GM23248 (cell line): ENCODE data around the gene DAAM1. TPM values are rescaled to one million over a fixed set of nuclear protein-coding genes. Genes with fewer than 3 reads are reported as not detected.

ENCODE experiments used
- DNase-seq: peaks from one replicate; pipeline ENCODE4 v3.0.0-alpha.2; 2015
- H2AFZ ChIP-seq: fragments of 200-600 bp; sonication (generic); 2 replicates; pipeline ENCODE4 v1.6.1; 2016; ENCODE audit warnings: antibody characterized with exemption
- H3F3A ChIP-seq: fragments of 200-600 bp; sonication (generic); 2 replicates; pipeline ENCODE4 v1.6.1; 2016; ENCODE audit warnings: mild to moderate bottlenecking, antibody characterized with exemption, mixed run types; ENCODE audit not compliant: insufficient read depth
- H3K27ac ChIP-seq: fragments of 200-600 bp; sonication (generic); 2 replicates; pipeline ENCODE4 v1.5.1; 2016; ENCODE audit warnings: mild to moderate bottlenecking
- H3K27me3 ChIP-seq: fragments of 200-600 bp; sonication (generic); replicated peaks from 2 replicates; pipeline ENCODE4 v1.6.1; 2016; ENCODE audit warnings: mild to moderate bottlenecking; ENCODE audit not compliant: insufficient read depth
- H3K36me3 ChIP-seq: fragments of 200-600 bp; sonication (generic); 2 replicates; pipeline ENCODE4 v1.6.1; 2016; ENCODE audit warnings: low read depth, mild to moderate bottlenecking
- H3K4me1 ChIP-seq: fragments of 200-600 bp; sonication (generic); 2 replicates; pipeline ENCODE4 v1.6.1; 2016; ENCODE audit warnings: mild to moderate bottlenecking; ENCODE audit not compliant: insufficient read depth
- H3K4me2 ChIP-seq: fragments of 200-600 bp; sonication (generic); one replicate; pipeline ENCODE4 v1.6.1; 2016; ENCODE audit warnings: mild to moderate bottlenecking; ENCODE audit not compliant: unreplicated experiment
- H3K4me3 ChIP-seq: fragments of 200-600 bp; sonication (generic); 2 replicates; pipeline ENCODE4 v1.5.1; 2016; ENCODE audit warnings: mild to moderate bottlenecking
- H3K79me2 ChIP-seq: fragments of 200-600 bp; sonication (generic); 2 replicates; pipeline ENCODE4 v1.6.1; 2016; ENCODE audit warnings: mild to moderate bottlenecking; ENCODE audit not compliant: insufficient read depth
- H3K9ac ChIP-seq: fragments of 200-600 bp; sonication (generic); 2 replicates; pipeline ENCODE4 v1.6.1; 2016; ENCODE audit warnings: mild to moderate bottlenecking
- H3K9me2 ChIP-seq: fragments of 200-600 bp; sonication (generic); 2 replicates; pipeline ENCODE4 v1.6.1; 2016; ENCODE audit warnings: mixed run types, mild to moderate bottlenecking, moderate library complexity; ENCODE audit not compliant: insufficient read depth
- H3K9me3 ChIP-seq: fragments of 200-600 bp; sonication (generic); one replicate; pipeline ENCODE4 v1.6.1; 2017; ENCODE audit warnings: low read depth
- H4K20me1 ChIP-seq: fragments of 200-600 bp; sonication (generic); 2 replicates; pipeline ENCODE4 v1.6.0; 2016; ENCODE audit not compliant: insufficient read depth
- EZH2 ChIP-seq: fragments of 200-600 bp; sonication (generic); IDR thresholded peaks from 2 replicates; pipeline ENCODE4 v1.6.1; 2018; ENCODE audit warnings: antibody characterized with exemption, mild to moderate bottlenecking; ENCODE audit not compliant: insufficient read depth, poor library complexity, severe bottlenecking
- EZH2phosphoT487 ChIP-seq: fragments of 200-600 bp; sonication (generic); IDR thresholded peaks from 2 replicates; pipeline ENCODE4 v1.6.1; 2018; ENCODE audit warnings: antibody characterized with exemption, moderate library complexity, mild to moderate bottlenecking, low read depth; ENCODE audit not compliant: insufficient read depth
- WGBS, 2 experiments: methylation state at CpG; one replicate each; pipeline ENCODE4 v1.1.6; 2015 to 2017; ENCODE audit warnings: low lambda C conversion rate in 2 of 2, low coverage in 1 of 2; ENCODE audit errors: missing lambda C conversion rate in 2 of 2; 5-methylcytosine and 5-hydroxymethylcytosine counted together
- in situ Hi-C: fragments of 300-500 bp; cut with MboI; formaldehyde crosslinking; loops from 2 replicates; pipeline ENCODE4 v1.15.0; 2020
- polyA plus RNA-seq: library from polyadenylated mRNA; unstranded; fragments of >200 nt; fragmentation: Nextera tagmentation; extraction: Ambion mirVana; gene quantifications from 2 replicates; pipeline ENCODE4 v1.2.1, GENCODE V29; 2016
- total RNA-seq: library from RNA; depleted of rRNA; stranded (reverse); fragments of >200 nt; shearing (Covaris generic); gene quantifications from 2 replicates; pipeline ENCODE4 v1.2.3, GENCODE V29; 2014

The DAAM1 gene
- total and polyA plus RNA-seq, 2 experiments from 2014 or later = 17.4 to 17.5 TPM

DNA sequence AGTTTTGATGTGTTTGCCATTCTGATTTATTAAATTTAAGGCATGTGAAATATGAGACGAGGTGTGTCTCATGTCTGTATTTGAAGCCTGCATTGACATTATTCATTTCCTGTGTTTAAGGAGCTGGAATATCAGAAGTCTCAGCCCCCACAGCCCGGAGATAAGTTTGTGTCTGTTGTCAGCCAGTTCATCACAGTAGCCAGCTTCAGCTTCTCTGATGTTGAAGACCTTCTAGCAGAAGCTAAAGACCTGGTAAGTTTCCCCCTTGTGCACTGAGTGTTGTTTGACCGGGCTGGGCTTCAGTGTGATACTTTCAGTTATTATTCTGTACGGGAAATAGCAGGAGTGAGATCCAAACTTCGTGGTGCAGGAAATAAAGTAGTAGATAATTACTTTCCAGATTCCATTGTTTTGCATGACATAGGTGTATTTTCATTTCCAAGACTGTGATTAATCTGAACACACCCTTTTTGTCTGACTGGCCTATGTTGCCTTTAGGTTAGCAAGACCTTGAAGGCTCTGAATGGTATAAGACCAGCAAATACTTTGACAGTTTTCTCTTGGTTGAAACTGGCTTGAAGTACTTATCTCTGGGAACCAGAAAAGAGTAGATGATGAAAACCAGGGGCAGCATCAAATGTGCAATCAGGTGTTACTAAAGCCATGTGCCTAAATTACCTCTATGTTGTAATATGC lies 175.2 kb downstream of the DAAM1 start:
- peak; percentile 43 for DNase-seq
- TF ChIP-seq EZH2phosphoT487 = no peak
- no peak for TF ChIP-seq EZH2
- Histone ChIP-seq H3K9me2 (no peaks in the 10 kb centered on the region), H3F3A (peaks cover 34% of the 10 kb centered on the region), H3K4me1 (peaks cover 39% of the 10 kb centered on the region), H3K4me2 (peak overlapping the region; percentile 74), H3K36me3 (peaks cover 28% of the 10 kb centered on the region; the same call in 1 of the 2 replicates), H2AFZ (0 out of 2 replicates have a peak overlapping the region, but pooled peaks have one; percentile 8), H3K27ac (peak overlapping the region; percentile 43), H3K79me2 (no peaks in the 10 kb centered on the region), H4K20me1 (no peaks in the 10 kb centered on the region), H3K4me3 (peak overlapping the region; percentile 21), H3K27me3 (no peaks in the 10 kb centered on the region), H3K9ac (no peak overlapping the region), H3K9me3 (no peaks in the 10 kb centered on the region)
- in situ Hi-C loops = no loop called here
- 47 to 56% methylated on average over 5 of the region's 5 CpGs for WGBS, 2 experiments

DNA sequence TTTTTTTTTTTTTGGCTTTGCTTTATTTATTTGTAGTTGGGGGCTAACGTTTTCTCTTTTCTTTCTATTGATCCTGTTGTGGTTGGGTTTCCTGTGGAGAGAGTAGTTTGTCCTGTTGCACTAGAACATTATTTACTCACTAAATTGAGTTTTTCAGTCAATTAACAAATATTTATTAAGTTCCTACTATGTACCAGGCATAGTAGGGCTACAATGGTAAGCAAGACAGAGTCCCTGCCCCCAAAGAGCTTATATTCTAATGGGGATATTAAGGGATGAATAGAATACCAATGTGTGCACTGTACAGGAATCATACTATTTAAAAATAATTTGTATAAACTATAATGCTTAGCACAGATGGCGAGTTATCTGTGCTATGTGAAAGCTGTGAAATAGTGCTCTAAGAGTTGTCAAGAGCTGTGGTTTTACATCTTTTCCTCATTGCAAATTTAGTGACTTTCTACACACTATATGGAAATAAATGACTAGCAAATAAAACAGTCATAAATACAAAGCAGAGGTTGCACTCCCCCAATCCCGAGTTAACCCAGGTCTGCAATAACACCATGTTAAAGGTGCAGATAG lies 181.8 kb downstream of the DAAM1 start:
- WGBS, 2 experiments = 94 to 95% methylated on average over 3 of the region's 3 CpGs
- Histone ChIP-seq H3F3A (no peaks in the 10 kb centered on the region), H3K9me3 (no peaks in the 10 kb centered on the region)

DNA sequence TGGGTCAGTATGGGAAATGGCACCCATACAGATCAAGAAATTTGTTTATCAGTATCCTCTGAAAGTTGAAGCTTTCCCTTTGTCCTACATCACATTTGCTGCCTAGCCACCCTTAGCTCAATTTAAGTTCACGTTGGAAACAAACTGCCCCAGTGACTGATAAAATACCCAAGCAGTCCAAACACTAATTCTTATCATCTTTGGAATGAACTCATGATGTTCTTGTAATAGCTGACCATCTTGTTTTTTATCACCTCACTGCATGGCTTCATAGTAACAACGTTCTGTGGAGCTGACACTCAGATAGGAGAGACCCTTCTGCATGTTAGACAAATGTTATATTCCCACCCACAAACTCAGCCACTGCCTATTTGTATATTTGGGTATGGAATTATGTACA lies 183.3 kb downstream of the DAAM1 start:
- no peaks in the 10 kb centered on the region for H3K27me3 ChIP-seq
- no peak overlapping the region for H3K9ac ChIP-seq
- no peaks in the 10 kb centered on the region for H3F3A ChIP-seq
- no peaks in the 10 kb centered on the region for H3K4me1 ChIP-seq
- TF ChIP-seq EZH2phosphoT487 (no peak), EZH2 (no peak)
- H3K79me2 ChIP-seq = no peaks in the 10 kb centered on the region
- in situ Hi-C loops = no loop called here
- 91 to 94% methylated on average over 2 of the region's 2 CpGs for WGBS, 2 experiments
- DNase-seq = no peak
- H3K4me3 ChIP-seq = no peak overlapping the region
- H3K4me2 ChIP-seq = no peak overlapping the region
- no peaks in the 10 kb centered on the region for H3K9me2 ChIP-seq
- no peak overlapping the region for H2AFZ ChIP-seq
- no peaks in the 10 kb centered on the region for H4K20me1 ChIP-seq
- H3K36me3 ChIP-seq = peaks cover 19% of the 10 kb centered on the region; the same call in 1 of the 2 replicates
- no peak overlapping the region for H3K27ac ChIP-seq
- H3K9me3 ChIP-seq = no peaks in the 10 kb centered on the region

More for the DNA sequence above, 181.8 kb downstream of the DAAM1 start:
- Histone ChIP-seq H3K27ac (no peak overlapping the region), H3K9ac (no peak overlapping the region), H2AFZ (no peak overlapping the region), H3K4me2 (no peak overlapping the region), H3K27me3 (no peaks in the 10 kb centered on the region), H3K36me3 (peaks cover 19% of the 10 kb centered on the region; the same call in 1 of the 2 replicates), H3K9me2 (no peaks in the 10 kb centered on the region), H3K4me1 (no peaks in the 10 kb centered on the region), H3K4me3 (no peak overlapping the region), H4K20me1 (no peaks in the 10 kb centered on the region), H3K79me2 (no peaks in the 10 kb centered on the region)
- in situ Hi-C loops = no loop called here
- no peak for DNase-seq
- no peak for TF ChIP-seq EZH2phosphoT487
- no peak for TF ChIP-seq EZH2

DNA sequence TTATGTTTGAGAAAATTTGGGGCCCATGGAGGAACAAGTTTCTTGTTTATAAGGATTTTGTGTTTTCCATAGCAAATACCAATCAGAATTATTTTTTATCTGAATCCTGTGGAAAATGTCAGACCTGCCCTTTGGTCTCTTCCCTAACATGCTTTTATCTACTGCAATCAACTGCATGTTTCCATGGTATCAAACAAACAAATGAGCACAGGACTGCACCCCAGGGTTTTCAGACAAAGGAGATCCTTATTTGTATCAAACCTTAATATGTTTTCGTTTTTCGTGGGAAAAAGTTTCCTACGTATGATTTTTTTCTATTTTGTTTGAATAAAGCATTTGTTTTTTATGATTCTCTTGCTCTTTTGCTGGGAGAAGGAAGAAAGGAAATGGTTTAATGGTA lies 185.6 kb downstream of the DAAM1 start:
- Histone ChIP-seq H3K27ac (no peak overlapping the region), H3K4me3 (no peak overlapping the region), H3K79me2 (no peaks in the 10 kb centered on the region), H3F3A (no peaks in the 10 kb centered on the region), H3K9ac (no peak overlapping the region), H3K4me2 (no peak overlapping the region), H3K27me3 (no peaks in the 10 kb centered on the region), H3K9me2 (no peaks in the 10 kb centered on the region), H4K20me1 (no peaks in the 10 kb centered on the region), H3K4me1 (no peaks in the 10 kb centered on the region), H3K9me3 (no peaks in the 10 kb centered on the region), H2AFZ (no peak overlapping the region), H3K36me3 (0 out of 2 replicates have a peak, but pooled peaks cover 5% of the 10 kb centered on the region)
- 90% methylated on average over 3 of the region's 3 CpGs for WGBS, 2 experiments
- TF ChIP-seq EZH2 (no peak), EZH2phosphoT487 (no peak)
- DNase-seq = no peak
- in situ Hi-C loops = no loop called here
